GOT3 (cell line): ENCODE measurements around the gene TIAM2.

Experiments
- DNase-seq: peaks from one replicate; lab custom pipeline; 2025; ENCODE audit warnings: mixed read lengths; lab: John Stamatoyannopoulos, UW

TIAM2 gene

GRCh38 chr6:155130161-155130853 lies 135.2 kb downstream of the TIAM2 start:
- no peak for DNase-seq

- no peak for DNase-seq
These were observed 137.5 kb downstream of the TIAM2 start for GRCh38 chr6:155132617-155133016.

GRCh38 chr6:155141002-155141401 lies 145.9 kb downstream of the TIAM2 start:
- DNase-seq, result no peak

GRCh38 chr6:155141512-155141911 lies 146.4 kb downstream of the TIAM2 start:
- DNase-seq, result no peak

- no peak for DNase-seq
These were observed 147.3 kb downstream of the TIAM2 start for GRCh38 chr6:155142168-155143028.

- no peak for DNase-seq
These were observed 148.0 kb downstream of the TIAM2 start for GRCh38 chr6:155143029-155143577.

GRCh38 chr6:155143578-155144106 lies 148.5 kb downstream of the TIAM2 start:
- DNase-seq, result no peak

GRCh38 chr6:155146205-155146604 lies 151.1 kb downstream of the TIAM2 start:
- DNase-seq, result no peak

GRCh38 chr6:155147958-155148663 lies 153.0 kb downstream of the TIAM2 start:
- DNase-seq, result no peak

GRCh38 chr6:155150967-155151671 lies 156.0 kb downstream of the TIAM2 start:
- DNase-seq, result no peak

- DNase-seq, result no peak
These were observed 157.3 kb downstream of the TIAM2 start for GRCh38 chr6:155152211-155153076.

- no peak for DNase-seq
These were observed 159.2 kb downstream of the TIAM2 start for GRCh38 chr6:155154158-155154830.

GRCh38 chr6:155155787-155156447 lies 160.8 kb downstream of the TIAM2 start:
- no peak for DNase-seq

- no peak for DNase-seq
These were observed 162.0 kb downstream of the TIAM2 start for GRCh38 chr6:155157101-155157500.

- no peak for DNase-seq
These were observed 163.1 kb downstream of the TIAM2 start for GRCh38 chr6:155158030-155158843.

- DNase-seq, result no peak
These were observed 167.6 kb downstream of the TIAM2 start for GRCh38 chr6:155162682-155163081.

GRCh38 chr6:155163601-155164000 lies 168.5 kb downstream of the TIAM2 start:
- no peak for DNase-seq

GRCh38 chr6:155165029-155165710 lies 170.1 kb downstream of the TIAM2 start:
- no peak for DNase-seq
